Activated CD4-positive, alpha-beta memory T cell treated with anti-CD3 and anti-CD28 coated beads, Interleukin-2, amount 10 ng/mL, durations not matched to agents 7 days and 5 days (primary cell): ENCODE measurements around the gene LCT. TPM values are rescaled to one million over a fixed set of nuclear protein-coding genes. Genes with fewer than 3 reads are reported as not detected.
"Not testable (repeated sequence)": the region's sequence is repeated elsewhere in the genome, so short reads cannot be mapped to it uniquely, and the experiment has no call there.

Experiments
- CTCF ChIA-PET: fragments of 350-600 bp; sonication (Branson Sonifier 250); formaldehyde crosslinking; loops from one replicate; lab custom pipeline; 2021; ENCODE audit warnings: antibody characterized with exemption, inconsistent platforms; lab: Charles Lee
- POLR2A ChIA-PET: fragments of 350-600 bp; sonication (Branson Sonifier 250); formaldehyde crosslinking; loops from one replicate; lab custom pipeline; 2021; ENCODE audit warnings: antibody characterized with exemption; lab: Charles Lee
- DNase-seq: peaks from one replicate; pipeline ENCODE4 v3.0.0-alpha.2; 2020
- H3K27ac Mint-ChIP-seq: one replicate; pipeline ENCODE4 v1.8.0; 2021; ENCODE audit warnings: mild to moderate bottlenecking, mixed read lengths
- H3K27me3 Mint-ChIP-seq: one replicate; pipeline ENCODE4 v1.8.0; 2021; ENCODE audit warnings: mixed read lengths
- H3K36me3 Mint-ChIP-seq: one replicate; pipeline ENCODE4 v1.8.0; 2021; ENCODE audit warnings: low read depth, mixed read lengths
- H3K4me1 Mint-ChIP-seq: one replicate; pipeline ENCODE4 v1.8.0; 2021; ENCODE audit warnings: mixed read lengths
- H3K4me3 Mint-ChIP-seq: one replicate; pipeline ENCODE4 v1.8.0; 2021; ENCODE audit warnings: mild to moderate bottlenecking, mixed read lengths
- H3K9me3 Mint-ChIP-seq: one replicate; pipeline ENCODE4 v1.8.0; 2021; ENCODE audit warnings: mixed read lengths
- total RNA-seq, 2 experiments: library from RNA; stranded (reverse); gene quantifications; one replicate each; pipeline ENCODE4 v1.2.3, GENCODE V29; 2021

The LCT gene
- total RNA-seq, 2 experiments from 2014 or later = 0.08 to 0.13 TPM

- Mint-ChIP-seq H3K27ac (no peak overlapping the region), H3K36me3 (no peaks in the 10 kb centered on the region), H3K4me3 (no peak overlapping the region), H3K4me1 (no peaks in the 10 kb centered on the region), H3K27me3 (no peaks in the 10 kb centered on the region), H3K9me3 (peaks cover 2% of the 10 kb centered on the region)
- ChIA-PET POLR2A (no interaction called here), CTCF (interaction anchor here (1.6 kb wide), 1 partner anchor 16 kb away, joined by 5 read pairs; no protein-coding TSS in a partner anchor)
- DNase-seq = no peak
Measured at GRCh38 chr2:135812907-135813511, 24.0 kb downstream of the LCT start.

DNA sequence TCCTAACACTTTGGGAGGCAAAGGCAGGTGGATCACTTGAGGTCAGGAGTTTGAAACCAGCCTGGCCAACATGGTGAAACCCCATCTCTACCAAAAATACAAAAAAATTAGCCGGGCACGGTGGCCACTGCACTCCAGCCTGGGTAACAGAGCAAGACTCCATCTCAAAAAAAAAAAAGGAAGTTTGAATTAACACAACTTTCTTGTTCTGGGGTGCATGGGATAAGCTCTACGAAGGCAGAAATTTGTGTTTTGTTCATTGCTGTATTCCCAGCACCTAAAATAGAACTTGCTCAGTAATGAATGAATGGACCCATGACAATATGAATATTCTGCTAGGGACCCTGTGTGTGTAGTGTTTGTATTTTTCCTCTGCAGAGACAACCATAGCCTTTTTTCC lies 29.1 kb downstream of the LCT start:
- H3K9me3 Mint-ChIP-seq, H3K4me3 Mint-ChIP-seq, H3K36me3 Mint-ChIP-seq, H3K27me3 Mint-ChIP-seq, DNase-seq, POLR2A ChIA-PET, H3K27ac Mint-ChIP-seq, H3K4me1 Mint-ChIP-seq: not testable (repeated sequence)
- CTCF ChIA-PET = interaction anchor here (0.6 to 1.0 kb wide), 2 partner anchors 10 to 748 kb away, joined by 3 read pairs; no protein-coding TSS in a partner anchor

GRCh38 chr2:135803278-135803677 lies 33.7 kb downstream of the LCT start:
- H3K27me3 Mint-ChIP-seq = no peaks in the 10 kb centered on the region
- no peaks in the 10 kb centered on the region for H3K4me1 Mint-ChIP-seq
- peaks cover 19% of the 10 kb centered on the region for H3K36me3 Mint-ChIP-seq
- no peak overlapping the region for H3K4me3 Mint-ChIP-seq
- ChIA-PET CTCF (interaction anchor here (0.6 to 1.1 kb wide), 2 partner anchors 73 to 91 kb away, joined by 3 read pairs; partner anchors contain the start of gene MCM6), POLR2A (interaction anchor here (1.1 kb wide), 1 partner anchor 11 kb away, joined by 4 read pairs; no protein-coding TSS in a partner anchor)
- H3K27ac Mint-ChIP-seq = no peak overlapping the region
- H3K9me3 Mint-ChIP-seq = peaks cover 24% of the 10 kb centered on the region
- no peak for DNase-seq

DNA sequence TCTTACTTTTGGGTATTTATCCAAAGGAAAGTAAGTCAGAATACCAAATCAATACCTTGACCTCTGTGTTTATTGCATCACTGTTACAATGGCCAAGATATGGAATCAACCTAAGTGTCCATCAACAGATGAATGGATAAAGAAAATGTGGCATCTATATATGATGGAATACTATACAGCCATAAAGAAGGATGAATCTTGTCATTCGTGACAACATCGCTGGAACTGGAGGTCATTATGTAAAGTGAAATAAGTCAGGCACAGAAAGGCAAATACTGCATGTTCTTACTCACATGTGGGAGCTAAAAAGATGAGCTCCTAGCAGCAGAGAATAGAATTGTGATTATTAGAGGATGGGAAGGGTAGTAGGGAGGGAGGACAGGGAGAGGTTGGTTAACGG lies 34.6 kb downstream of the LCT start:
- CTCF ChIA-PET = interaction anchor here (1.0 to 1.1 kb wide), 2 partner anchors 18 to 74 kb away, joined by 3 read pairs; partner anchors contain the start of gene MCM6
- no peak overlapping the region for H3K4me3 Mint-ChIP-seq
- H3K4me1 Mint-ChIP-seq = peaks cover 2% of the 10 kb centered on the region
- H3K27me3 Mint-ChIP-seq = no peaks in the 10 kb centered on the region
- H3K36me3 Mint-ChIP-seq = peaks cover 19% of the 10 kb centered on the region
- no peak for DNase-seq
- H3K9me3 Mint-ChIP-seq = peaks cover 24% of the 10 kb centered on the region
- H3K27ac Mint-ChIP-seq = no peak overlapping the region
- POLR2A ChIA-PET = no interaction called here

- no peak overlapping the region for H3K27ac Mint-ChIP-seq
- H3K4me1 Mint-ChIP-seq = peaks cover 2% of the 10 kb centered on the region
- H3K4me3 Mint-ChIP-seq = no peak overlapping the region
- H3K9me3 Mint-ChIP-seq = peaks cover 24% of the 10 kb centered on the region
- H3K36me3 Mint-ChIP-seq = peaks cover 19% of the 10 kb centered on the region
- H3K27me3 Mint-ChIP-seq = no peaks in the 10 kb centered on the region
- ChIA-PET CTCF (interaction anchor here (0.6 to 4.5 kb wide), 3 partner anchors 17 to 851 kb away, joined by 3 to 39 read pairs (median 4); no protein-coding TSS in a partner anchor), POLR2A (no interaction called here)
- DNase-seq = no peak
Measured at GRCh38 chr2:135800513-135801460, 36.2 kb downstream of the LCT start.

DNA sequence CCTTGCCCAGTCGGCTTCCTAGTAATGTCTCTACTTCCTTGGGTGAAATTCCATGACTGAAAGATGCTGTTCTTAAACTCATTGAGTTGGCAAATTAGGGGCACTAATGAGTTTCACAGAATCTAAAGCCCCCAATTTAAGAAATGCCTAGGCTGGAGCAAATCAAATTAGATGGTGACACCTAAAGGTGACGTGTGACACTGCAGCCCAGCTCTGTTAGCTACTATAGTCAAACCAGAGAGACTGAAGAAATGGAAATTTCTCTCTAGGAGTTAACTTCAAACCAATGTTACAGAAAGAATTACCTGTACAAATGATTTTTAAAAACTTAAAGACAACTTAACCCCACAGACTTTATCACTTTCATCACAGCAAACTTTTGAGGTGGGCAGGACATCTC lies 37.2 kb downstream of the LCT start:
- Mint-ChIP-seq H3K9me3 (peaks cover 24% of the 10 kb centered on the region), H3K4me1 (peaks cover 6% of the 10 kb centered on the region), H3K27me3 (no peaks in the 10 kb centered on the region), H3K27ac (no peak overlapping the region), H3K4me3 (no peak overlapping the region), H3K36me3 (peaks cover 19% of the 10 kb centered on the region)
- POLR2A ChIA-PET = no interaction called here
- CTCF ChIA-PET = interaction anchor here (0.6 to 4.5 kb wide), 4 partner anchors 16 to 160 kb away, joined by 4 to 39 read pairs (median 16); no protein-coding TSS in a partner anchor
- no peak for DNase-seq

DNA sequence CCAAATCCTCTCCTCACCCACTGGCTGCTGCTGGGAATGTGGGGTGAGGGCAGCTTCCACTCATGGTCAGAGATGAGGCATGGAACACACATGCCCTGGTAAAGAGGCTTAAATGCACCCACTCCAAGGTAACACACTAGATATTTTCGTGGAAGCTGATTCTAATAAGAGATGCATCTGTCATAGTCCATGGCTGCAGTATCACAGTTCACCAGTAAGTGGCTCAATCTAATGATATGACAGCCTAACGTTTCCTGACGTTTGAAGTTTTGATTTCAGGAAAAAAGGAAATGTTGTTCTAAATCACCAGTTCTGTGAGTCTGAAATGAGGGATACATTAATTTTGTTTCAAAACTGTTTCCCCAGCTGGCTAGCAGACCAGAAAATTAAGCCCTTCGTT lies 38.2 kb downstream of the LCT start:
- Mint-ChIP-seq H3K9me3 (peaks cover 24% of the 10 kb centered on the region), H3K4me3 (no peak overlapping the region), H3K4me1 (peaks cover 8% of the 10 kb centered on the region), H3K27me3 (no peaks in the 10 kb centered on the region), H3K36me3 (peaks cover 19% of the 10 kb centered on the region), H3K27ac (no peak overlapping the region)
- CTCF ChIA-PET = interaction anchor here (0.6 to 4.5 kb wide), 18 partner anchors 7 to 1874 kb away, joined by 3 to 39 read pairs (median 6); no protein-coding TSS in a partner anchor
- POLR2A ChIA-PET = no interaction called here
- no peak for DNase-seq

GRCh38 chr2:135798275-135798705 lies 38.7 kb downstream of the LCT start:
- no peaks in the 10 kb centered on the region for H3K27me3 Mint-ChIP-seq
- H3K4me1 Mint-ChIP-seq = peaks cover 8% of the 10 kb centered on the region
- ChIA-PET CTCF (interaction anchor here (0.6 to 4.5 kb wide), 28 partner anchors 8 to 809 kb away, joined by 3 to 39 read pairs (median 5); no protein-coding TSS in a partner anchor), POLR2A (interaction anchor here (0.7 kb wide), 1 partner anchor 22 kb away, joined by 4 read pairs; no protein-coding TSS in a partner anchor)
- DNase-seq = no peak
- H3K27ac Mint-ChIP-seq = no peak overlapping the region
- H3K9me3 Mint-ChIP-seq = peaks cover 24% of the 10 kb centered on the region
- no peak overlapping the region for H3K4me3 Mint-ChIP-seq
- peaks cover 19% of the 10 kb centered on the region for H3K36me3 Mint-ChIP-seq

- peaks cover 19% of the 10 kb centered on the region for H3K36me3 Mint-ChIP-seq
- no peak overlapping the region for H3K4me3 Mint-ChIP-seq
- H3K4me1 Mint-ChIP-seq = peaks cover 12% of the 10 kb centered on the region
- H3K27ac Mint-ChIP-seq = no peak overlapping the region
- no peaks in the 10 kb centered on the region for H3K27me3 Mint-ChIP-seq
- POLR2A ChIA-PET = interaction anchor here (0.6 to 1.8 kb wide), 3 partner anchors 12 to 25 kb away, joined by 3 to 4 read pairs (median 3); no protein-coding TSS in a partner anchor
- DNase-seq = peak; percentile 80
- H3K9me3 Mint-ChIP-seq = peaks cover 24% of the 10 kb centered on the region
- CTCF ChIA-PET = interaction anchor here (0.6 to 4.5 kb wide), 39 partner anchors 8 to 1047 kb away, joined by 3 to 39 read pairs (median 5); partner anchors contain the start of genes R3HDM1 and ZRANB3
Measured at GRCh38 chr2:135797497-135798274, 39.3 kb downstream of the LCT start.

DNA sequence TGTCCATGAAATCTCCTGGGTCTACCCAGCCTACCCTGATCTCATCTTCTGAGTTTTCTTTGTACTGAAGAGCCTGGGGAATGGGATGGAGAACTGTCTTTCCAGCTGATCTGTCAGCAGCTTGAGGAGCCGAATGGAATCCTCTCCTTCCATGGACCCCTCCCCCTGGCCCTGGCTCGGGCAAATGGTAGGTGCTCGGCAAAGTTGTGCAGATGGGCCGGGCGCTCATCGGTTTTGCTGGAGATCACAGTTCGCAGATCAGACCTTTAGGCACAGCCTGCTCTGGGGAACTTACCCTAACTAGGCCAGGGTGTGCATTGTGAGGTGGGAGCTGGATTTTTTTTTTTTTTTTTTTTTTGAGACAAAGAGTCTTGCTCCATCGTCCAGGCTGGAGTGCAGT lies 40.4 kb downstream of the LCT start:
- Mint-ChIP-seq H3K27me3 (no peaks in the 10 kb centered on the region), H3K36me3 (peaks cover 15% of the 10 kb centered on the region), H3K27ac (no peak overlapping the region), H3K9me3 (peaks cover 16% of the 10 kb centered on the region), H3K4me3 (no peak overlapping the region), H3K4me1 (peaks cover 15% of the 10 kb centered on the region)
- CTCF ChIA-PET = interaction anchor here (0.7 to 4.5 kb wide), 25 partner anchors 9 to 808 kb away, joined by 3 to 39 read pairs (median 6); no protein-coding TSS in a partner anchor
- DNase-seq = no peak
- POLR2A ChIA-PET = interaction anchor here (0.6 to 1.8 kb wide), 3 partner anchors 9 to 52 kb away, joined by 3 read pairs; no protein-coding TSS in a partner anchor

- not testable (repeated sequence) for DNase-seq, H3K36me3 Mint-ChIP-seq, H3K27me3 Mint-ChIP-seq, H3K9me3 Mint-ChIP-seq, H3K27ac Mint-ChIP-seq, H3K4me3 Mint-ChIP-seq
- POLR2A ChIA-PET = interaction anchor here (1.1 kb wide), 1 partner anchor 8 kb away, joined by 3 read pairs; no protein-coding TSS in a partner anchor
- H3K4me1 Mint-ChIP-seq = peaks cover 15% of the 10 kb centered on the region
- CTCF ChIA-PET = interaction anchor here (1.3 kb wide), 1 partner anchor 322 kb away, joined by 3 read pairs; no protein-coding TSS in a partner anchor
Measured at GRCh38 chr2:135795641-135796040, 41.3 kb downstream of the LCT start.
